Measurements from ENCODE around the gene EFCAB6. TPM values are rescaled to one million over a fixed set of nuclear protein-coding genes. Genes with fewer than 3 reads are reported as not detected.

The EFCAB6 gene
- total RNA-seq, 2 experiments from 2014 or later: 0.15 to 0.20 TPM

GRCh38 chr22:43542681-43543521 is 269.2 kb downstream of the EFCAB6 start:
- Mint-ChIP-seq H3K27me3 (peaks cover 2% of the 10 kb centered on the region), H3K27ac (no peak overlapping the region), H3K4me3 (no peak overlapping the region), H3K9me3 (no peaks in the 10 kb centered on the region), H3K4me1 (no peaks in the 10 kb centered on the region), H3K36me3 (ENCODE audit: low read depth) (no peaks in the 10 kb centered on the region)
- CTCF ChIA-PET: no interaction called here
- POLR2A ChIA-PET: no interaction called here
- DNase-seq: no peak

GRCh38 chr22:43541462-43542407 is 270.4 kb downstream of the EFCAB6 start:
- DNase-seq: no peak
- H3K9me3 Mint-ChIP-seq: no peaks in the 10 kb centered on the region
- H3K27me3 Mint-ChIP-seq: no peaks in the 10 kb centered on the region
- H3K36me3 Mint-ChIP-seq (ENCODE audit: low read depth): no peaks in the 10 kb centered on the region
- ChIA-PET POLR2A (no interaction called here), CTCF (no interaction called here)
- H3K4me3 Mint-ChIP-seq: no peak overlapping the region
- H3K27ac Mint-ChIP-seq: no peak overlapping the region
- no peaks in the 10 kb centered on the region for H3K4me1 Mint-ChIP-seq

GRCh38 chr22:43541022-43541421 is 271.1 kb downstream of the EFCAB6 start:
- H3K36me3 Mint-ChIP-seq (ENCODE audit: low read depth): no peaks in the 10 kb centered on the region

GRCh38 chr22:43540529-43540923 is 271.6 kb downstream of the EFCAB6 start:
- no peaks in the 10 kb centered on the region for H3K27me3 Mint-ChIP-seq
- no peaks in the 10 kb centered on the region for H3K9me3 Mint-ChIP-seq
- H3K27ac Mint-ChIP-seq: no peak overlapping the region
- POLR2A ChIA-PET: no interaction called here
- DNase-seq: no peak
- H3K4me3 Mint-ChIP-seq: no peak overlapping the region
- H3K36me3 Mint-ChIP-seq (ENCODE audit: low read depth): no peaks in the 10 kb centered on the region
- H3K4me1 Mint-ChIP-seq: no peaks in the 10 kb centered on the region
- CTCF ChIA-PET: no interaction called here

More at GRCh38 chr22:43541022-43541421, 271.1 kb downstream of the EFCAB6 start:
- Mint-ChIP-seq H3K9me3 (no peaks in the 10 kb centered on the region), H3K27ac (no peak overlapping the region), H3K27me3 (no peaks in the 10 kb centered on the region), H3K4me1 (no peaks in the 10 kb centered on the region), H3K4me3 (no peak overlapping the region)
- no peak for DNase-seq
- ChIA-PET CTCF (no interaction called here), POLR2A (no interaction called here)

GRCh38 chr22:43539572-43540528 is 272.3 kb downstream of the EFCAB6 start:
- Mint-ChIP-seq H3K4me3 (no peak overlapping the region), H3K9me3 (no peaks in the 10 kb centered on the region), H3K27me3 (no peaks in the 10 kb centered on the region), H3K36me3 (ENCODE audit: low read depth) (no peaks in the 10 kb centered on the region), H3K27ac (no peak overlapping the region), H3K4me1 (no peaks in the 10 kb centered on the region)
- CTCF ChIA-PET: no interaction called here
- POLR2A ChIA-PET: no interaction called here
- no peak for DNase-seq

- Mint-ChIP-seq H3K4me1 (no peaks in the 10 kb centered on the region), H3K9me3 (no peaks in the 10 kb centered on the region), H3K36me3 (ENCODE audit: low read depth) (no peaks in the 10 kb centered on the region), H3K27ac (no peak overlapping the region), H3K4me3 (no peak overlapping the region), H3K27me3 (no peaks in the 10 kb centered on the region)
- CTCF ChIA-PET: no interaction called here
- DNase-seq: no peak
- POLR2A ChIA-PET: no interaction called here
Measured at GRCh38 chr22:43537019-43537585, 275.0 kb downstream of the EFCAB6 start.

GRCh38 chr22:43535741-43536140 is 276.4 kb downstream of the EFCAB6 start:
- H3K27ac Mint-ChIP-seq: no peak overlapping the region
- no peak for DNase-seq
- H3K4me3 Mint-ChIP-seq: no peak overlapping the region
- CTCF ChIA-PET: no interaction called here
- H3K36me3 Mint-ChIP-seq (ENCODE audit: low read depth): no peaks in the 10 kb centered on the region
- H3K27me3 Mint-ChIP-seq: no peaks in the 10 kb centered on the region
- POLR2A ChIA-PET: no interaction called here
- H3K9me3 Mint-ChIP-seq: no peaks in the 10 kb centered on the region
- no peaks in the 10 kb centered on the region for H3K4me1 Mint-ChIP-seq

- CTCF ChIA-PET: interaction anchor here (0.6 kb wide), 1 partner anchor 423 kb away, joined by 3 read pairs; no protein-coding TSS in a partner anchor
- H3K9me3 Mint-ChIP-seq: no peaks in the 10 kb centered on the region
- POLR2A ChIA-PET: no interaction called here
- H3K27ac Mint-ChIP-seq: no peak overlapping the region
- no peaks in the 10 kb centered on the region for H3K27me3 Mint-ChIP-seq
- DNase-seq: no peak
- H3K4me1 Mint-ChIP-seq: no peaks in the 10 kb centered on the region
- no peaks in the 10 kb centered on the region for H3K36me3 Mint-ChIP-seq (ENCODE audit: low read depth)
- H3K4me3 Mint-ChIP-seq: no peak overlapping the region
Measured at GRCh38 chr22:43535336-43535735, 276.8 kb downstream of the EFCAB6 start.

- CTCF ChIA-PET: interaction anchor here (0.6 kb wide), 1 partner anchor 423 kb away, joined by 3 read pairs; no protein-coding TSS in a partner anchor
- no peaks in the 10 kb centered on the region for H3K9me3 Mint-ChIP-seq
- H3K4me3 Mint-ChIP-seq: no peak overlapping the region
- no peak for DNase-seq
- no peaks in the 10 kb centered on the region for H3K4me1 Mint-ChIP-seq
- POLR2A ChIA-PET: no interaction called here
- no peak overlapping the region for H3K27ac Mint-ChIP-seq
- no peaks in the 10 kb centered on the region for H3K36me3 Mint-ChIP-seq (ENCODE audit: low read depth)
- no peaks in the 10 kb centered on the region for H3K27me3 Mint-ChIP-seq
Measured at GRCh38 chr22:43534916-43535315, 277.2 kb downstream of the EFCAB6 start.

- no peaks in the 10 kb centered on the region for H3K4me1 Mint-ChIP-seq
- POLR2A ChIA-PET: no interaction called here
- H3K4me3 Mint-ChIP-seq: no peak overlapping the region
- CTCF ChIA-PET: interaction anchor here (0.6 kb wide), 1 partner anchor 1353 kb away, joined by 4 read pairs; no protein-coding TSS in a partner anchor
- H3K9me3 Mint-ChIP-seq: no peaks in the 10 kb centered on the region
- H3K36me3 Mint-ChIP-seq (ENCODE audit: low read depth): no peaks in the 10 kb centered on the region
- no peak for DNase-seq
- no peaks in the 10 kb centered on the region for H3K27me3 Mint-ChIP-seq
- no peak overlapping the region for H3K27ac Mint-ChIP-seq
Measured at GRCh38 chr22:43533656-43534428, 278.3 kb downstream of the EFCAB6 start.

- POLR2A ChIA-PET: no interaction called here
- H3K27me3 Mint-ChIP-seq: no peaks in the 10 kb centered on the region
- no peak for DNase-seq
- H3K4me3 Mint-ChIP-seq: no peak overlapping the region
- H3K4me1 Mint-ChIP-seq: no peaks in the 10 kb centered on the region
- H3K36me3 Mint-ChIP-seq (ENCODE audit: low read depth): no peaks in the 10 kb centered on the region
- no peaks in the 10 kb centered on the region for H3K9me3 Mint-ChIP-seq
- CTCF ChIA-PET: no interaction called here
- H3K27ac Mint-ChIP-seq: no peak overlapping the region
Measured at GRCh38 chr22:43533156-43533530, 279.0 kb downstream of the EFCAB6 start.

Measured in activated CD4-positive, alpha-beta T cell treated with anti-CD3 and anti-CD28 coated beads, Interleukin-2, amount 10 ng/mL, durations not matched to agents 7 days and 5 days (primary cell).